G401.6 (cell line): ENCODE measurements around the gene NET1.
A peak's percentile ranks its signal among the peaks of the same experiment; 100 is the strongest.
"Not testable (repeated sequence)": the region's sequence is repeated elsewhere in the genome, so short reads cannot be mapped to it uniquely, and the experiment has no call there.

Experiments used
- FAIRE-seq: peaks from 2 replicates; lab custom pipeline; 2012; peaks lifted over from hg19 to GRCh38; lab: Jason Lieb, UNC

NET1 gene, protein sequence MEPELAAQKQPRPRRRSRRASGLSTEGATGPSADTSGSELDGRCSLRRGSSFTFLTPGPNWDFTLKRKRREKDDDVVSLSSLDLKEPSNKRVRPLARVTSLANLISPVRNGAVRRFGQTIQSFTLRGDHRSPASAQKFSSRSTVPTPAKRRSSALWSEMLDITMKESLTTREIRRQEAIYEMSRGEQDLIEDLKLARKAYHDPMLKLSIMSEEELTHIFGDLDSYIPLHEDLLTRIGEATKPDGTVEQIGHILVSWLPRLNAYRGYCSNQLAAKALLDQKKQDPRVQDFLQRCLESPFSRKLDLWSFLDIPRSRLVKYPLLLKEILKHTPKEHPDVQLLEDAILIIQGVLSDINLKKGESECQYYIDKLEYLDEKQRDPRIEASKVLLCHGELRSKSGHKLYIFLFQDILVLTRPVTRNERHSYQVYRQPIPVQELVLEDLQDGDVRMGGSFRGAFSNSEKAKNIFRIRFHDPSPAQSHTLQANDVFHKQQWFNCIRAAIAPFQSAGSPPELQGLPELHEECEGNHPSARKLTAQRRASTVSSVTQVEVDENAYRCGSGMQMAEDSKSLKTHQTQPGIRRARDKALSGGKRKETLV

DNA sequence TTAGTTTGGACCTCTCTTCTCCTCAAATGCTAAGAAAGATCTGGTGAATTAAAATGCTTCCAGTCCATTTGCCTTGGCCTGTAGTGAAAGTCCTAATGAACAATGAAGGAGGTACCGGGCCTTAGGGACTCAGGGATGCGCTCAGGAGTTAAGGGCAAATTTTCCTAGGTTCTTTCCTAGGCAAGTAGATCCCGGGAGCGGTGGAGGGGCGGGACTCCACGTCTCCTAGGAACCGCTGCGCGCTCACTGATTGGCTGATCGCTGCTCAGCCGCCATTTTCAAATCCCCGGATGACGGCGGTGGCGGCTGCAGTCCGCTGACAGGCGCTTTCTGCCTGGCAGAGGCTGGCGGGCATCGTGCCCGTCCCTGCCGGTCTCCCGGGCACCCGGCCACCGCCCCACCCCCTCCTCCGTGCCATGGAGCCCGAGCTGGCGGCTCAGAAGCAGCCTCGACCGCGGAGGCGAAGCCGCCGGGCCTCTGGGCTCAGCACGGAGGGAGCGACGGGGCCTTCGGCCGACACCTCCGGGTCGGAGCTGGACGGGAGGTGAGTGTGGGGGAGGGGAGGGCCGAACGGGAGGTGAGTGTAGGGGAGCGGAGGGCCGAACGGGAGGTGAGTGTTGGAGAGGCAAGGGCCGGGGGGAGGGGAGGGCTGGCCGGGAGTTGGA, at the start of gene NET1:
Gene NET1, plus strand, starts transcription at position 281 of the 665 bp plus-strand sequence. Its CDS starts 136 bp downstream, at position 417.
- FAIRE-seq, result peak; percentile 87

DNA sequence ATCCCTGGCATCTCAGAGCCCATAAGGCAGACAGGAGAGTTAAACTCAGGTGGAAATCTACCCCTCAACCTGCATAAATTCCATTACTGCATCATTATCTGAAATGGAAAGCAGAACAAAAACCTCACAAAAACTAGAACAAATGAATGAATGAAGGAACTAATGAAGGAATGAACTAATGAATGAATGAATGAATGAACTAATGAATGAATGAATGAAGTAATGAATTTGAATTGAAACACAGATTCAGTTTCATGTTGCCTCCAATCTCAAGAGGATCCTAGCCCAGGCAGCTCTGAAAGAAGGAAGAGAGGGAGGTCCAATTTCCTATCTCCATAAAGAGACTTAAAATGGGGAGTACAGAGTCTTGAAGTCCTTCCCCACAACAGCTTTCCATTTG, 49.5 kb upstream of the NET1 start:
- no peak for FAIRE-seq

DNA sequence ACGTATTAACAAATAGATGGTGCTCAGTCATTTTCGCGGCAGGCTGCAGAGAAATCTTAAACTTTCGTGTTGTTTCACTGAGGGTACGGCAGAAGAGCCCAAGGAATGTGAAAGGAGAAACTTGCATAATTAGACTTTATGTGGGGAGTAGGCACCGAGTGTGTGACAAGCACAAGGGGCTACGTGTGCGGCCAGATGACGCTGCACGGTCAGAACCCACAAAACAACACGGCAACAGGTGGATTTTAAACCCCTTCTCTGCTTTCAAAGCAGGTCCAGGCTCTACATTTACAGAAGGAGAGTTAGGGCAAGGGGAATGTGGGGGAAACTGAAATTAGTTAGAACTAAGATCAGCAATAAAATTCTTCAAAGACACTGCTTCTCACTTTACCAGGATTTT, 48.0 kb upstream of the NET1 start:
- no peak for FAIRE-seq

DNA sequence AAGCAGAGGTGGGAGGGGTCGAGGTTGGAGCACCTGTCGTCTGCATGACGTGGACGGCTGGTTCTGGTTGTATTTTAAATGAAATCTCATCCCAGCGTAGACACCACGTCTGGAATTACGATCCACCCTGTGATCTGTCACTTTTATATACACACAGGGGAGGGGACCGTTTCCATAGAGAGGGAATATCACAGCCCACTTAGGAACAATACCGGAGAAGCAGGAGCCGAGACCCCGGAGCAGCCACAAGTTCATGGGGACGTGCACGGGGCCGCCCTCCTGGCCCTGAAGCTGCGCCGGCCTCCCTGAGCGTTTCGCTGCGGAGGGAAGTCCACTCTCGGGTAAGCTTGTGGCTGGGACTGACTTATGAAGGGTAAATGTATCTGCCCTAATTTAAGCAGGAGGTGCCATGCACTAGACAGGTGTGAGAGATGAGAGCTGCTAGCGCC, 47.4 kb upstream of the NET1 start, which contains the start of gene UCN3:
Gene UCN3, plus strand, starts transcription at position 77 of the 449 bp plus-strand sequence. CDS start 8,755 bp downstream, outside the sequence.
- no peak for FAIRE-seq

DNA sequence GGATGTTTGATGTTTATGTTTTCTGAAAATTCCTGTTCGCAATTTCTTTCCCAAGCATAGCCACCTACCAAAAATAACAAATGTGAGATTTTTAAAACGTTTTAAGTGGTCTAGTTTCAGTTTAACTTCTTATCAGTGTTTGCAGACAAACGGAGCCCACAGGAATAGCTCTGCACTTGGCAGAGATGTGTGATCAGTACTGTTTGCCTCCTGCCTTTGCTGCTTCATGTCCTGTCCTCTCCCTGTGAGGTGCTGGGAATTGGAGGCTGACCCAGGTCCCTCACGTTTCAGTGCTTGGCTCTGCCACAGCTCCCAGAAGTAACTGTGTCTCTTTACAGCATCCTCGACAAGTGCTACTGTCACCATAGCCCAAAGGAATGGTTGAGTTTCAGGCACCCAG, 46.4 kb upstream of the NET1 start:
- FAIRE-seq, result no peak

DNA sequence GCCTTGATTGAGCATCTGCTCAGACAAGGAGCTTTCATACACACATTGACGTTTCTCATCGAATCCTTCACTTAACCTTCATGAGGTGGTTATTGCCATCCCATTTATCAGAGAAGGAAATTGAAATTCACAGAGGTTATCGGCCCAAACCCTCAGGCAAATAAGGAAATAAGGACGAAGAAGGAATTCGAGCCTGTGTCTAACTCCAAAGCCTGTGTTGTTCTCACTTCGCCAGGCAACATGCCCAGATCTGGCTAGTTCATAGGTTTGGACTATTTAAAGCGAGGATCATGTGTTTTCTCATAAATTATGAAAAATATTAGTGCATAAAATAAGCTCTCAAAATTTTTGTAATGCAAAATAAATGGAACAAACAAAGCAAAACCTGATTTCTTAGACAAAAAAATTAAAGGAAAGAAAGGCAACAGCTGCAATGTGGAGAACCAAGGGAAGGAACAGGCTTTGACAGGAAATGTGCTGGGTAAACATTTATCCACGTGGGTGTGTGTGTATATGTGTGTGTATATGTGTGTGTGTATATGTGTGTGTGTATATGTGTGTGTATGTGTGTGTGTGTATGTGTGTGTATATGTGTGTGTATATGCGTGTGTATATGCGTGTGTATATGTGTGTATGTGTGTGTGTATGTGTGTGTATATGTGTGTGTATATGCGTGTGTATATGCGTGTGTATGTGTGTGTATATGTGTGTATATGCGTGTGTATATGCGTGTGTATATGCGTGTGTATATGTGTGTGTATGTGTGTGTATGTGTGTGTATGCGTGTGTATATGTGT, 42.8 kb upstream of the NET1 start:
- FAIRE-seq, result no peak

DNA sequence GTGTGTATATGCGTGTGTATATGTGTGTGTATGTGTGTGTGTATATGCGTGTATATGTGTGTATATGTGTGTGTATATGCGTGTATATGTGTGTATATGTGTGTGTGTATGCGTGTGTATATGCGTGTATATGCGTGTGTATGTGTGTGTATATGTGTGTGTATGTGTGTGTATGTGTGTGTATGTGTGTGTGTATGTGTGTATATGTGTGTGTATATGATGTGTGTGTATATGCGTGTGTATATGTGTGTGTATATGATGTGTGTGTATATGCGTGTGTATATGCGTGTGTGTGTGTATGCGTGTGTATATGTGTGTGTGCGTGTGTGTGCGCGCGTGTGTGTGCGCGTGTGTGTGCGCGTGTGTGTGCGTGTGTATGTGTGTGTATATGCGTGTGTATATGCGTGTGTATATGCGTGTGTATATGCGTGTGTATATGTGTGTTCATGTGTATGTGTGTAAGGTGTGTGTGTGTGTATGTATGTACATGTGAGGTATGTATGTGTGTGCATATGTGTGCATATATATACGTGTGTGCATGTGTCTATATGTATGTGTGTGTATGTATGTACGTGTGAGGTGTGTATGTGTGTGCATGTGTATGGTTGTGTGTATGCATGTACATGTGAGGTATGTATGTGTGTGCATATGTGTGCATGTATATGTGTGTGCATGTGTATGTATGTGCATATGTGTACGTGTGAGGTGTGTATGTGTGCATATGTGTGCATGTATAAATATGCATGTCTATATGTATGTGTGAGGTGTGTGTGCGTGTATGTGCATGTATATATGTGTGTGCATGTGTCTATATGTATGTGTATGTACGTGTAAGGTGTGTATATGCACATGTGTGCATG, 41.6 kb upstream of the NET1 start:
- no peak for FAIRE-seq

DNA sequence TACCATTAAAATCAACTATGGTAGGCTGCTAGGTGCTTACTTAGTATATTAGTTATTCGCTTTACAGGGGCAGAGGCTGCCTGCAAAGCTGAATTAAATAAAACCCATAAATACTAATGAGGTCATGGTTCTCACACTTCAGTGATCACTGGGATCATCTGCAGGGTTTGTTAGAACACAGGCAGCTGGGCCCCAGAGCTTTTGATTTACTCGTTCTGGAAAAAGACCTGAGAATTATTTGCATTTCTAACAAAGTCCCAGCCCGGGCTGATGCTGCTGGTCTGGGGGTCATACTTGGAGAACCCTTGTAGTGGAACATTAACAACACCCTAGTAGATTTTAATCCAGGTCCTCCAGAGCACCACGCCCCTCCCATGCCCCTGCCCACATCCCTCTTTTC, 39.0 kb upstream of the NET1 start:
- no peak for FAIRE-seq

DNA sequence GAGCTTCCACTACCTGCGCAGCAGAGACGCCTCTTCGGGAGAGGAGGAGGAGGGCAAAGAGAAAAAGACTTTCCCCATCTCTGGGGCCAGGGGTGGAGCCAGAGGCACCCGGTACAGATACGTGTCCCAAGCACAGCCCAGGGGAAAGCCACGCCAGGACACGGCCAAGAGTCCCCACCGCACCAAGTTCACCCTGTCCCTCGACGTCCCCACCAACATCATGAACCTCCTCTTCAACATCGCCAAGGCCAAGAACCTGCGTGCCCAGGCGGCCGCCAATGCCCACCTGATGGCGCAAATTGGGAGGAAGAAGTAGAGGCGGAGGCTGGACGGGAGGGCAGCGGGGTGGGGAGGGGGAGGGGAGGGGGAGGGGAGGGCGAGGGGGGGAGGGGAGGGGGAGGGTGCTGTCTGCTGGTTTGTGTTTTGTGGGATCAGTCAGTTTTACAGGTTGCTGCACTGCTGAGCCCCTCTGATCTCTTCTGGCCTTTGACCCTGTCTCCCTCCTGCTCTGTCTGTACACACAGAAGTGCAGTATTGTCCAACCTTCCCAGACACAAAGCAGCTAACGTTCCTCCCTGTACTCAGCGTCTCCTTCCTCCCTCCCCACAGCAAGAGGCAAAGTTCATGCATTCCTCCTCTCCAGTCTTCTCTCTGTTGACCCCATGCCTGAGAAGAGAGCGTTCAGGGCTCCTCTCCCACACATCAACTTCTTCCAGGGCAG, 38.3 kb upstream of the NET1 start:
- FAIRE-seq, result no peak

DNA sequence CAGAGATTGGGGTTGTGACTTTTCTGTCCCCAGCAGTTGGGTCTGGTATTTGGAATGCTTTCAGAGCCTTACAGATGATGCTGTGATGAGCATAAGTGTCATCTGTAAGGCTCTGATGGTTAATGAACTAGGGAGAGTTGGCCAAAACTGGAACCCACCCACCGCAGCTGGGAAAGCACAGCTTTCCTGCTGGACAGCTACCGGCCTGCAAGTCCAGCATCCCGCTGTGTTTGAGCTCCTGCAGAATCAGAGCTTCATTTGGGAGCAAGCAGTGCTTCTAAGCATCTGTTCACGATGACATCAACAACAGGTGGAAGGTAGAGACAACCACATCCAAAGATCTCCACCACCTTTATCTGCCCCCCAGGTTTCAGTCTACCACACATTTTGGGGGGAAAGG, 35.9 kb upstream of the NET1 start:
- no peak for FAIRE-seq

DNA sequence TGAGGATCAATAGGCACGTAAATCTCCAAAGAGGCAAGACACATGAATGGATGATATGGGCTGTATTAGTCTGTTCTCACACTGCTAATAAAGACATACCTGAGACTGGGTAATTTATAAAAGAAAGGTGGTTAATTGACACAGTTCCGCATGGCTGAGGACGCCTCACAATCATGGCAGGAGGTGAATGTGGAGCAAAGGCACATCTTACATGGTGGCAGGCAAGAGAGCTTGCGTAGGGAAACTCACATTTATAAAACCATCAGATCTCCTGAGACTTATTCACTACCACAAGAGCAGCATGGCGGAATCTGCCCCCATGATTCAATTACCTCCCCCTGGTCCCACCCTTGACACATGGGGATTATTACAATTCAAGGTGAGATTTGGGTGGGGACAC, 33.2 kb upstream of the NET1 start:
- not testable (repeated sequence) for FAIRE-seq

DNA sequence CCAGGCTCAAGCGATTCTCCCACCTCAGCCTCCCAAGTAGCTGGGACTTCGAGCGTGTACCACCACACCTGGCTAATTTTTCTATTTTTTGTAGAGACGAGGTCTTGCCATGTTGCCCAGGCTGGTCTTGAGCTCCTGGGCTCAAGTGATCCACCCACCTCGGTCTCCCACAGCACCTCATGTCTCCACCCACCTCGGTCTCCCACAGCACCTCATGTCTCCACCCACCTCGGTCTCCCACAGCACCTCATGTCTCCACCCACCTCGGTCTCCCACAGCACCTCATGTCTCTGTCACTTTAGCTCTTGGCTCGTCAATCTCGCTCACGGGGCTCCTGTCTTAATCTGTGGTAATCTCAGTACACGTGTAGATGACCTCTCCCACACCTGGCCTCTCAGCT, 32.0 kb upstream of the NET1 start:
- FAIRE-seq, result not testable (repeated sequence)

DNA sequence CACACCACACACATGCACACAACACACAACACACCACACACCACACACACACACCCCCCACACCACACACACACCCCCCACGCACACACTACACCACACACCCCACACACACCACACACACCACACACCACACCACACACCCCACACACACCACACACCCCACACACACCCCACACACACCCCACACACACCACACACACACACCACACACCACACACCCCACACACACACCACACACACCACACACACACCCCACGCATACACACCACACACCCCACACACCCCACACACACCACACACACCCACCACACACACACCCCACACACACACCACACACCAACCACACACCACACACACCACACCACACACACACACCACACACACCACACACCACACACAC, 31.2 kb upstream of the NET1 start:
- no peak for FAIRE-seq

DNA sequence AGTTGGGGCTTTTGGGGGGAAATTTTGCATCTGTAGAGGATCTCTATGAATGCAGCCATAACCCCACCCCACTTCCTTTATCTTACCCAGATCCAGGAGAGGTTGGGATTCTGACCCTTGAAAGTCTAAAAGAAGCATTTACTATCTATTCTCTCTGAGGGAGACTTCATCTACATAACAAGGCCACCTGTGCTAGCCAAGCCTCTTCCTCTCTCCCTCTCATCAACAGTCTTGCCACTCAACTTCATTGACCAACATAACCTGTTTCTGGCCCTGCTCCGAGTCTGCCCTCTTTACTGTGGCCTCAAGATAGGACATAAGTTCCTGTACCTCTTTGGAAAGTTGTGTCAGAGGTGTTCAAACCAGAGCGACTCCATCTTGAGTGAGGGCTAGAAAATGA, 27.1 kb upstream of the NET1 start:
- FAIRE-seq, result no peak

DNA sequence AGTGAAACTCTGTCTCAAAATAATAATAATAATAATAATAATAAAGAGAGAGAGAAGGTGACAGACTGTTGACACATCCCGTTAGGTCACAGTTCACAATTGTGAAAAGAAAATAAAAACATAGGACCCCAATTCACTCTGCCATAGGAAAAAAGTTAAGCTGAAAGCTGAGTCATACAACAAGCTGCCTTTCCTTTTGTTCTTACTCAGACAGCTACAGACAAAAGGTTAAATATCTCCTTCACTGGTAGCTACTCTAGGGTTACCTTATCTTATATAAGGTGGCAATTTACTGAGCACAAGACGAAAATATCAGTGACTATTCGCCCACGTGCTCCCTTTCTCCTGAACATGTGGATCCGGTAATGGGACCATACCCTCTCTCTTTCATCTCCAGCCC, 25.2 kb upstream of the NET1 start:
- no peak for FAIRE-seq

DNA sequence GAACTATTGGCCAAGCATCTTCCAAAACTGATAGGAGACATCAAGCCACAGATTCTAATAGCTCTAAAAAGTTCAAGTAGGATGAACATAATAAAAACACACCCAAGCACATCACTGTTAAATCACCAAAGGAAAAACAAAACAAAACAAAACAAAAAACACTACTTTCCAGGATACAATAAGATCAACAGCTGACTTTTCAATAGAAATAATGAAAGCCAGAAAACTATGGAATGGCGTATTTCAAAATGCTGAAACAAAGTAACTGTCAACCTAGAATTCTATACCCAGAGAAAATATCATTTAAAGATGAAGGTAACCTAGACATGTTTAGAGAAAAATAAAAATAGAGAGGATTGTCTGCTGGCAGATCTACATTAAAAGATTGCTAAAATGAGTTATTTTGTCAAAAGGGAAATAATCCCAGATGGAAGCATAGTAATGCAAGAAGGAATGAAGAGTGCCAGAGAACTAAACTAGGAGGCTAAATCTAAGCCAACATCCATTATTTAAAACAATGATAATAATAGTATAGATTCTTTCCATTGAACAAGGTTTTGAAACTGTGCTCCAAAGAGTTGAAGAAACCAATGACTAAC, 21.7 kb upstream of the NET1 start:
- peak; percentile 76 for FAIRE-seq

DNA sequence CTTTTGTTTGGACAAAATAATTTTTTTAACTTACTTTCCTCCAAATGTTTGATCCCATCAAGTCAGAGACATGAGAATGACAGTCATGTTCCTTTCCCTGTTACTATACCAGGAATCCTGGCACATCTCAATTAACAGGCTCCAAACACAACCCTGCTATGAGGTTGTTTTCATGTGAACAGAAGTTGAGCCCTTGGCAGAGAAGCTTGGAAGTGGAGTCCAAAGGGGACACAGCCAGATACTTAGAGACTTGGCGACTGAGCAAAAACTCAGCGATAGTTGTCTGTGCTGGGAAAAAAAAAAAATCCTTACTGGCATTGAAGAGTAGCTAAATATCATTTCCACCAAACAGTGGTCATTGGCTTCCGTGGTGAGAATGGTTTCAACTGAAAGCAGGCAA, 20.6 kb upstream of the NET1 start:
- FAIRE-seq, result no peak

DNA sequence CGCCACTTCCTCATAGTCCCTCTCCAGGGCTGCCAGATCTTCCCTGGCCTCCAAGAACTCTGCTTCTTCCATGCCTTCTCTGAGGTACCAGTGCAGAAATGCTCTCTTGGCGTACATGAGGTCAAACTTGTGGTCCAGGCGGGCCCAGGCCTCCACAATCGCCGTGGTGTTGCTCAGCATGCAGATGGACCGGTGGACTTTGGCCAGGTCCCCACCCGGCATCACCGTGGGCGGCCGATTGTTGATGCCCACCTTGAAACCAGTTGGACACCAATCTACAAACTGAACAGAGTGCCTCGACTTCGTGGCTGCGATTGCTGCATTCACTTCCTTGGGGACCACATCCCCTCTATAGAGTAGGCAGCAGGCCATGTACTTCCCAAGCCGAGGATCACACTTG, 18.8 kb upstream of the NET1 start:
- no peak for FAIRE-seq

DNA sequence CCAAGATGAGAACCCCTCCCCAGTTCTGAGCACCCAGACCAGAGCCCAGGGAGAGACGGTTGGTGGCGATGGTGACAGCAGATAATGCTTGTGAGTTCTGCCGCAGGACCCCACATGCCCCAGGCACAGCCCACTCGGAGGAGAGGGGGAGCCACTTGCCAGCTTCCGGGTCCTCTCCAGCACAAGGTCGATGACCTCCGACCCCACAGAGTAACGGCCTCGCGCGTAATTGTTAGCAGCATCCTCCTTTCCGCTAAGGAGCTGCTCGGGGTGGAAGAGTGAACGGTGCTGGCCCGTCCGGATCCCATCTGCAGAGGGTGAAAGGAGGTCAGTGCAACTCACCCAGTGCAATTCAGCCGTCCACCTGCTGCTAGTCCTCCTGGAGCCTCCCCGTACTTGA, 17.2 kb upstream of the NET1 start:
- FAIRE-seq, result no peak

DNA sequence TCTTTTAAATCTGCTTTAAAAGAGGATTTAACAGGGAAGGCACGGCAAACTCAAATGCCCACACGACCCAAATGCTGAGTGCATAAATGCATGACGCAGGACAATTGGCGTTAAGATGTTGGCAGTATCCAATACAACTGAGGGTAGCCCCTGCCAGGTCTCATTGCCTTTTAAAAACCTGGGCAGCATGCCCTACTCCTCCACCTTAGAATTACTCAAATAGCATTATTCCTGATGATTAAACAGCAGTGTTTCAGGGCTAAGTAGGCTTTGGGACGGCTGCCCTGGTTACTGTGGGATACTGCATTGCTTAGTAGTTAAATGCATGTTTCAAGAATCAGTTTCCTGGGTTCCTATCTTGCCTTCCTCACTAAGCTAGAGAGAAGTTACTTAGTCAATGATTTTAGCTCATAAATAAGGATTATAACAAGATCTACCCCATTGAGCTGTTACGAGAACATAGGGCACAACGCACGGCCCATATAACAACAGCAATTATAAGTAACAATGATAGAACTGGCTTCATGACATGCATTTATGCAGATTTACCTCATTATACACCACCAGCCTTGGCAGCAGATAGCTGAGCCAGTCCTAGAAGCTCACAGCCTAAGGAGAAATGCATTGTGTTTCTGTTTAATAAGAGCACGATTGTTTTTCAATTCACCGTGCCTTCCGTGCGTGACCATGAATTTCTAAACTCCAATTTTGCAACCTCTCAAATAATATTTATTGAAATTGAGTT, 15.6 kb upstream of the NET1 start:
- no peak for FAIRE-seq
